Measurements from ENCODE around the gene PLEKHA7. TPM values are rescaled to one million over a fixed set of nuclear protein-coding genes. Genes with fewer than 3 reads are reported as not detected.

PLEKHA7 gene
- total and polyA plus RNA-seq, 8 donors = 12.8 to 82.3 (median 46.6) TPM

DNA sequence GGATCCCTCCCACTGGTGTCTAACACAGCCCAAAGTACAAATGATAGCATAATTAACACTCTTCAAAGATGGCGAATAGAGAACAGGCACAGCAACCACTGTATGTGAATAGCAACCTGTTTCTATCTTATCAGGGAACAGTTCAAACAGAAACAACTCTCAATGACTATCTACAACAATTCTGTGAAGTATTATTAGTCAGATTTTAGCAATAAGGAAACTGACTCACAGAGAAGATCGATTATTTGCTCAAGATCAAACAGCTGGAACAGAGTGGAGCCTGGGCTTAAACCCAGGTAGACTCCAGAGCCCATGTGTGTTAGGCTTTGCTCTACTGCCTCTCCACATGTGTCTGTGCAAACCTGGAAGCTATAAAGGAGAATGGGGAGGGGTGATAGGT is 187.1 kb downstream of the PLEKHA7 start:
- Histone ChIP-seq H3K27ac (peak overlapping the region in 1 of 5 donors; percentile 7), H3K4me3 (no peak overlapping the region), H3K36me3 (peaks cover 0 to 35% (median 33%) of the 10 kb centered on the region in 4 donors), H3K4me1 (peaks cover 5 to 31% (median 16%) of the 10 kb centered on the region in 4 donors), H3K9me3 (no peaks in the 10 kb centered on the region), H3K27me3 (no peaks in the 10 kb centered on the region)
- no peak for TF ChIP-seq EP300 (IDR thresholded peaks at IDR 0.05)
- 23 to 52% (median 42%) methylated on average over 2 of the region's 2 CpGs for WGBS, 5 donors
- intact Hi-C loops (cut with DNase I; ENCODE audit: low total_unique reads) = no loop called here
- DNase-seq = no peak

DNA sequence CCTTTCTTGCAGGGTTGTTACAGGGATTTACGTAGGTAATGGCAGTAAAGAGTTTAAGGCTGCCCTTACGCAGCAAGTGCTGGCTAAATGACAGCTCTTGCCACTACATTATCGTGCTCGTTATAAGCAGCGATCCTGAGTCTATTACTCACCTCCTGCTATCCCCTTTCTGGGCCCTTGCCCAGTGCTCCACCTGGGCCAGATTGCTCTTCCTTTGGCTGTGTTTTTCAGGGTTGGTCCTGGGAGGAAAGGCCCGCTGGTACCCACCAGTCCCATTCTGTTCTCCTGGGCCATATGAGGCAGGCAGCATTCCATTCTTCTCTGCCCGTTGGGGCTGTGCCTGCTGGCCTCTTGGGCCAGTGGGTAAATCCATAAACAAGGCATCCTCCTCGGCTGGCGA is 188.2 kb downstream of the PLEKHA7 start:
- Histone ChIP-seq H3K27ac (no peak overlapping the region), H3K4me3 (no peak overlapping the region), H3K36me3 (peaks cover 0 to 29% (median 25%) of the 10 kb centered on the region in 4 donors), H3K27me3 (no peaks in the 10 kb centered on the region), H3K4me1 (peaks cover 15 to 43% (median 22%) of the 10 kb centered on the region in 4 donors), H3K9me3 (no peaks in the 10 kb centered on the region)
- 66 to 83% (median 76%) methylated on average over 8 to 9 of the region's 9 CpGs for WGBS, 5 donors
- intact Hi-C loops (cut with DNase I; ENCODE audit: low total_unique reads) = no loop called here
- peak in 1 of 2 donors; percentile 63 for DNase-seq
- TF ChIP-seq POLR2A (IDR thresholded peaks at IDR 0.05) = no peak
- no peak for TF ChIP-seq POLR2AphosphoS5 (IDR thresholded peaks at IDR 0.05)
- TF ChIP-seq EP300 (IDR thresholded peaks at IDR 0.05) = no peak
- TF ChIP-seq, protein P1, sequence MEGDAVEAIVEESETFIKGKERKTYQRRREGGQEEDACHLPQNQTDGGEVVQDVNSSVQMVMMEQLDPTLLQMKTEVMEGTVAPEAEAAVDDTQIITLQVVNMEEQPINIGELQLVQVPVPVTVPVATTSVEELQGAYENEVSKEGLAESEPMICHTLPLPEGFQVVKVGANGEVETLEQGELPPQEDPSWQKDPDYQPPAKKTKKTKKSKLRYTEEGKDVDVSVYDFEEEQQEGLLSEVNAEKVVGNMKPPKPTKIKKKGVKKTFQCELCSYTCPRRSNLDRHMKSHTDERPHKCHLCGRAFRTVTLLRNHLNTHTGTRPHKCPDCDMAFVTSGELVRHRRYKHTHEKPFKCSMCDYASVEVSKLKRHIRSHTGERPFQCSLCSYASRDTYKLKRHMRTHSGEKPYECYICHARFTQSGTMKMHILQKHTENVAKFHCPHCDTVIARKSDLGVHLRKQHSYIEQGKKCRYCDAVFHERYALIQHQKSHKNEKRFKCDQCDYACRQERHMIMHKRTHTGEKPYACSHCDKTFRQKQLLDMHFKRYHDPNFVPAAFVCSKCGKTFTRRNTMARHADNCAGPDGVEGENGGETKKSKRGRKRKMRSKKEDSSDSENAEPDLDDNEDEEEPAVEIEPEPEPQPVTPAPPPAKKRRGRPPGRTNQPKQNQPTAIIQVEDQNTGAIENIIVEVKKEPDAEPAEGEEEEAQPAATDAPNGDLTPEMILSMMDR (IDR thresholded peaks at IDR 0.05) = no peak

DNA sequence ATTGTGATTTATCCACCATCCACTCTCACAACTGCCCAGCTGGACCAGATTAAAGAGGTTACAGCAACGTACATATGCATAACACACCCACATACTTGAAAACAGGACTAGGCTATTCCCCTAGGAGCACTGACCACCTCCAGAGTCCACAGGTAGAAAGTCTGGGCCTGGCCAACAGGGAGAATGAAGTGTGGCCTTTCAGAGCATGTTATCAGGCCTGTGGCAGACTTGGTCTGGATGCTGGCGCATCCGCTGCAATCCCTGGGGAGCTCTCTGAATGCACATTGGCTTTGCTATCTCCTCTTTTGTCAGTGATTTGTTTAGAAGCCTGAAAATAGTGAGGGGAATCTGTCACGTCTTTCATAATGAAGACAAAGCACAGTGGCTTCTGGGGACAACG is 189.1 kb downstream of the PLEKHA7 start:
- intact Hi-C loops (cut with DNase I; ENCODE audit: low total_unique reads) = no loop called here
- Histone ChIP-seq H3K36me3 (peaks cover 0 to 25% (median 23%) of the 10 kb centered on the region in 4 donors), H3K9me3 (no peaks in the 10 kb centered on the region), H3K4me1 (peaks cover 24 to 52% (median 30%) of the 10 kb centered on the region in 4 donors), H3K27me3 (no peaks in the 10 kb centered on the region), H3K4me3 (no peak overlapping the region), H3K27ac (no peak overlapping the region)
- no peak for TF ChIP-seq EP300 (IDR thresholded peaks at IDR 0.05)
- no peak for TF ChIP-seq POLR2A (IDR thresholded peaks at IDR 0.05)
- TF ChIP-seq, protein P1 (IDR thresholded peaks at IDR 0.05) = no peak
- 60 to 80% (median 77%) methylated on average over 5 of the region's 5 CpGs for WGBS, 5 donors
- DNase-seq = no peak

DNA sequence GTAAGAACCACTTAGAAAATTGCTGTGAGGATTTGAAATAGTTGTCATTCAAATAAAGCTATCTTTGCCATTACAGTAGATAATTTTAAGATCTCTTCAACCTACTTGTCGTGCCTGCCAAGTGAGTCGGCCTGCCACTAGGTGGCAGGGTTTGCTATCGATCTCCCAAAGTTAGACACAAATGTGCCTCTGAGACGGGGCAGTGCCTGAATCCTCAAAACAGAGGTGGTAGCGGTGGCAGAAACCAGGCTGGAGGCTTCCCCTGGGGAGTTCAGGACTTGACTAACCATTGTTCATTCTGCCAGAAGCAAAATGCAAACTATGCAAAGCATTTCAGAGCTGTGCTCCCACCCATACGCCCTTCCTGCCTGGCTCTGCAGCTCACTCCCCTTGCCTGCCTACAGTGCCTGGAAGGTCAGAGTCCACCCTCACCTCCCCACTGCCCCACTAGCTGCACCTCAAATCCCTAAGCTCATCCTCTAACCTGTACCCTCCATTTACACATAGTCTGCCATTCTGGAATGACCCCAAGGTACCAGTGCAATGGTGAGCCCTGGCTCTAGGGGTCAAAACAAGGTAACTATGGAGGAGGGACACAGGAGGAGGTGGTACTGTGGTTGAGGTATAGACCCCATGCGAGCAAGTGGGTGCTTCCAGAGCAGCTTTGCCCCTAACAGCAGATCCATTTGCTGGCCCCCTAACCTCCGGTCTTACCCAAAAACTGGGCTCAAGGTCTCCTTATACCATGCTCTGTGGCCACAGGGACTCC is 193.7 kb downstream of the PLEKHA7 start:
- peaks cover 0 to 27% (median 26%) of the 10 kb centered on the region in 4 donors for H3K36me3 ChIP-seq
- H3K9me3 ChIP-seq = no peaks in the 10 kb centered on the region
- TF ChIP-seq POLR2AphosphoS5 (IDR thresholded peaks at IDR 0.05) (no peak), EP300 (IDR thresholded peaks at IDR 0.05) (no peak), POLR2A (IDR thresholded peaks at IDR 0.05) (no peak)
- TF ChIP-seq, protein P1 (IDR thresholded peaks at IDR 0.05) = peak in 5 of 7 experiments; percentile 54 to 82 (median 79)
- WGBS, 5 donors = 27 to 35% (median 33%) methylated on average over 8 of the region's 8 CpGs
- intact Hi-C loops (cut with DNase I; ENCODE audit: low total_unique reads) = no loop called here
- peak overlapping the region in 2 of 5 donors; percentile 11 to 17 for H3K27ac ChIP-seq
- no peaks in the 10 kb centered on the region for H3K27me3 ChIP-seq
- peaks cover 17 to 34% (median 21%) of the 10 kb centered on the region in 4 donors for H3K4me1 ChIP-seq
- no peak overlapping the region for H3K4me3 ChIP-seq
- peak; percentile 81 to 88 for DNase-seq

DNA sequence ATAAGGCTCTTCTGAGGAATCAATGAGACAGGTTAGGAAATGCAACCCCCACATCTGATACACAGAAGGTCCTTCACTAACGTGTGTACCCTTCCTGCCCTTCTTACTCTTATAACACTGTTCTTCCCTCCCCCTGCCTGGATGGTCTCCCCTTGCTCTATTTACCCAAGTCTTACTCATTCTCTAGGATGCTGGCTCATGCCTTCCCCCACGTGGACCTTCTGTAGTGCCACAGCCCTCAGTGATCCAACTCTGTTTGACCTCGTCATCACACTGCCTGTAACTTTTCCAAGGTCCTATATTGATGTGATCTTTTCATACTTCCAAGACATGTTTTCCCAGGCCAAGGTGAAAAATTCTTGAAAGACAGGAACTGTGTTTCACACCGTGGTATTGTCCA is 195.9 kb downstream of the PLEKHA7 start:
- Histone ChIP-seq H3K27me3 (no peaks in the 10 kb centered on the region), H3K36me3 (peaks cover under 1 to 40% (median 39%) of the 10 kb centered on the region in 4 donors), H3K4me1 (peaks cover 16 to 28% (median 21%) of the 10 kb centered on the region in 4 donors), H3K9me3 (no peaks in the 10 kb centered on the region), H3K4me3 (no peak overlapping the region), H3K27ac (no peak overlapping the region)
- no peak for DNase-seq
- WGBS, 5 donors = 52 to 73% (median 59%) methylated on average over 4 of the region's 4 CpGs
- intact Hi-C loops (cut with DNase I; ENCODE audit: low total_unique reads) = no loop called here
- no peak for TF ChIP-seq POLR2AphosphoS5 (IDR thresholded peaks at IDR 0.05)
- TF ChIP-seq, protein P1 (IDR thresholded peaks at IDR 0.05) = no peak
- no peak for TF ChIP-seq POLR2A (IDR thresholded peaks at IDR 0.05)
- no peak for TF ChIP-seq EP300 (IDR thresholded peaks at IDR 0.05)
